OCI-LY7 (cell line): Measurements from ENCODE around the gene HECW1. TPM values are rescaled to one million over a fixed set of nuclear protein-coding genes. Genes with fewer than 3 reads are reported as not detected.

Experiments used
- BruUV-seq: library from RNA; stranded (reverse); fragments of 400-500 nt; replicated peaks from 2 replicates; lab custom pipeline; 2021; lab: Mats Ljungman, UMichigan
- CTCF ChIA-PET: fragments of 300-600 bp; sonication (Branson Sonifier 250); formaldehyde crosslinking; loops from one replicate; lab custom pipeline; 2022; ENCODE audit warnings: antibody characterized with exemption; ENCODE audit not compliant: unreplicated experiment; lab: Charles Lee
- POLR2A ChIA-PET: fragments of 300-600 bp; sonication (Branson Sonifier 250); formaldehyde crosslinking; loops from one replicate; lab custom pipeline; 2022; ENCODE audit warnings: antibody characterized with exemption; lab: Charles Lee
- DNase-seq: peaks from one replicate; pipeline ENCODE4 v3.0.0-alpha.2; 2015; ENCODE audit warnings: low spot score
- H2AFZ ChIP-seq: fragments of 200-600 bp; sonication (generic), shearing (Covaris generic); 2 replicates; pipeline ENCODE4 v1.6.1; 2014; ENCODE audit warnings: mild to moderate bottlenecking, antibody characterized with exemption, low read length, moderate library complexity
- H3K27ac ChIP-seq: fragments of 200-600 bp; sonication (generic); 2 replicates; pipeline ENCODE4 v1.5.1; 2014; ENCODE audit warnings: mixed run types, low read depth, mild to moderate bottlenecking, moderate library complexity, low read length, inconsistent platforms; ENCODE audit not compliant: poor library complexity, severe bottlenecking
- H3K36me3 ChIP-seq: fragments of 200-600 bp; sonication (generic); 2 replicates; pipeline ENCODE4 v1.6.1; 2014; ENCODE audit warnings: mild to moderate bottlenecking, antibody characterized with exemption, low read length, moderate library complexity, mixed read lengths; ENCODE audit not compliant: insufficient read depth
- H3K4me1 ChIP-seq: fragments of 200-600 bp; sonication (generic); 2 replicates; pipeline ENCODE4 v1.5.1; 2014; ENCODE audit warnings: mild to moderate bottlenecking, low read length; ENCODE audit not compliant: insufficient read depth, poor library complexity, severe bottlenecking
- H3K4me2 ChIP-seq: fragments of 200-600 bp; sonication (generic); 2 replicates; pipeline ENCODE4 v1.6.1; 2014; ENCODE audit warnings: mild to moderate bottlenecking, low read length
- H3K4me3 ChIP-seq: fragments of 200-600 bp; sonication (generic); 2 replicates; pipeline ENCODE4 v1.5.1; 2014; ENCODE audit warnings: mild to moderate bottlenecking, low read depth, low read length; ENCODE audit not compliant: poor library complexity, severe bottlenecking
- H3K79me2 ChIP-seq: fragments of 200-600 bp; sonication (generic); 2 replicates; pipeline ENCODE4 v1.6.1; 2016; ENCODE audit warnings: low read depth, mild to moderate bottlenecking, low read length, moderate library complexity, mixed read lengths; ENCODE audit not compliant: insufficient read depth
- H3K9me2 ChIP-seq: fragments of 200-600 bp; sonication (generic); 2 replicates; pipeline ENCODE4 v1.6.1; 2016; ENCODE audit warnings: mild to moderate bottlenecking, low read length, mixed read lengths; ENCODE audit not compliant: insufficient read depth
- H3K9me3 ChIP-seq: fragments of 200-600 bp; sonication (generic); 2 replicates; pipeline ENCODE4 v1.6.1; 2014; ENCODE audit warnings: mild to moderate bottlenecking, mixed run types, low read length, mixed read lengths
- H4K20me1 ChIP-seq: fragments of 200-600 bp; sonication (generic); 2 replicates; pipeline ENCODE4 v1.6.1; 2014; ENCODE audit warnings: mild to moderate bottlenecking, antibody characterized with exemption, low read length, moderate library complexity, mixed read lengths; ENCODE audit not compliant: insufficient read depth
- EZH2phosphoT487 ChIP-seq: fragments of 200-600 bp; sonication (generic); IDR thresholded peaks from 2 replicates; pipeline ENCODE4 v1.6.1; 2018; ENCODE audit warnings: low read depth, borderline replicate concordance, mild to moderate bottlenecking, mixed run types, antibody characterized with exemption, low read length, moderate library complexity, mixed read lengths
- intact Hi-C: fragments of 100-400 bp; cut with micrococcal nuclease; formaldehyde crosslinking; loops from one replicate; pipeline ENCODE4 v1.10.0; 2022; ENCODE audit not compliant: unreplicated experiment
- total RNA-seq, 2 experiments: library from RNA; depleted of rRNA in 1 of 2; stranded (reverse); fragments of >200 nt in 1 of 2; shearing (Covaris generic) in 1 of 2; gene quantifications; 2 replicates each; pipeline ENCODE4 v1.2.3, GENCODE V29; 2014 to 2022
- TF ChIP-seq, protein P1 (sequence below): fragments of 200-600 bp; sonication (generic); conservative IDR thresholded peaks from 2 replicates; pipeline ENCODE4 v1.5.1; 2014; ENCODE audit warnings: mild to moderate bottlenecking, antibody characterized with exemption, low read length, moderate library complexity, mixed read lengths

HECW1 gene
- total RNA-seq, 2 experiments from 2014 or later = 2.0 TPM

DNA sequence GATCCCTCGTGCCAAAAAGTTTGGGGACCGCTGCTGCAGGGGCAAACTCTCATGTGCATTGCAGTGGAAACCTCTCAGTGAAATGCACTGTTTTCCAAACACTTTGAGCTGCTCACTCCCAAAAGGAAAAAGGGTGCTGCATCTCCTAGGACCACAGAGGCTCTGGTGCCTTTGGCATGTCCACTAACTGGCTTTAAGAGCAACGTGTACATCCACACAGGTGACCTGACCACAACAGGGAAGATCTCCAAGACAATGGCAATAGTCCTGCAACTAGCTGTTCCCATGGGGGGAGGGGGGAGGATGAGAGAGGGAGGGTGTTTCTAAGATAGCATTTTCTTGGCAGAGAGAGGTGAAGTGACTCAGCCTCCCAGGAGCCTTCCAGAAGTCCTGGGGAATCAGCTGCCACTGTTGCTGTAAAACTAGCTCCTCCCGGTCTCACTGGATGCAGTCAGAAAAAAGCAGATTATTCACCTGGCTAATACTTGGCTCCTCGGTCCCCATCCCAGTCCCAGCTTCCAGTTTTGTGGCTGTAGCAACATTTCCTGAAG is 181.7 kb downstream of the HECW1 start:
- no peaks in the 10 kb centered on the region for H3K79me2 ChIP-seq
- H3K4me1 ChIP-seq = no peaks in the 10 kb centered on the region
- no TSS peak for BruUV-seq
- intact Hi-C loops = no loop called here
- no peaks in the 10 kb centered on the region for H3K36me3 ChIP-seq
- no peak for DNase-seq
- H4K20me1 ChIP-seq = no peaks in the 10 kb centered on the region
- no peak overlapping the region for H3K4me3 ChIP-seq
- H2AFZ ChIP-seq = no peak overlapping the region
- H3K9me3 ChIP-seq = peaks cover 10% of the 10 kb centered on the region; the same call in 1 of the 2 replicates
- TF ChIP-seq, protein P1, sequence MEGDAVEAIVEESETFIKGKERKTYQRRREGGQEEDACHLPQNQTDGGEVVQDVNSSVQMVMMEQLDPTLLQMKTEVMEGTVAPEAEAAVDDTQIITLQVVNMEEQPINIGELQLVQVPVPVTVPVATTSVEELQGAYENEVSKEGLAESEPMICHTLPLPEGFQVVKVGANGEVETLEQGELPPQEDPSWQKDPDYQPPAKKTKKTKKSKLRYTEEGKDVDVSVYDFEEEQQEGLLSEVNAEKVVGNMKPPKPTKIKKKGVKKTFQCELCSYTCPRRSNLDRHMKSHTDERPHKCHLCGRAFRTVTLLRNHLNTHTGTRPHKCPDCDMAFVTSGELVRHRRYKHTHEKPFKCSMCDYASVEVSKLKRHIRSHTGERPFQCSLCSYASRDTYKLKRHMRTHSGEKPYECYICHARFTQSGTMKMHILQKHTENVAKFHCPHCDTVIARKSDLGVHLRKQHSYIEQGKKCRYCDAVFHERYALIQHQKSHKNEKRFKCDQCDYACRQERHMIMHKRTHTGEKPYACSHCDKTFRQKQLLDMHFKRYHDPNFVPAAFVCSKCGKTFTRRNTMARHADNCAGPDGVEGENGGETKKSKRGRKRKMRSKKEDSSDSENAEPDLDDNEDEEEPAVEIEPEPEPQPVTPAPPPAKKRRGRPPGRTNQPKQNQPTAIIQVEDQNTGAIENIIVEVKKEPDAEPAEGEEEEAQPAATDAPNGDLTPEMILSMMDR = no peak
- TF ChIP-seq EZH2phosphoT487 = no peak
- CTCF ChIA-PET = no interaction called here
- H3K4me2 ChIP-seq = no peak overlapping the region
- H3K27ac ChIP-seq = no peak overlapping the region
- no peaks in the 10 kb centered on the region for H3K9me2 ChIP-seq
- POLR2A ChIA-PET = no interaction called here

DNA sequence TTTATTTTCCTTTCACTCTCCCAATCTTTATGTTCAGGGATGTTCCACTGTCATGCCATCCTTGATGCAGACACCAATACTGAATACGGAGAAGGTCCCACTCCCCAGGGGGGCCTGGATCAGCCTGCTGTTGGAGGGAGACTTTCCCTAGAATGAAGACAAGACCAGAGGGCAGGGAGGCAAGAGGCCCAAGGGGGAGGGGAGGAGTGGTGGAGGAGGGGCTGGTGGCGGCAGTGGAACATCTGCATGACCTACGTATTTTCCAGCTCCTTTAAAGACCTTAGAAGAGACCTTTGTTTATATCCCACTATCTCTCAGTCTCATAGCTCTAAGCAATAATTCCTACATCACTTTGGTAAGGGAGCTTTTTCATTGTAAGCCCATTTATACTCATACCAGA is 183.0 kb downstream of the HECW1 start:
- no peak overlapping the region for H2AFZ ChIP-seq
- H3K9me2 ChIP-seq = no peaks in the 10 kb centered on the region
- CTCF ChIA-PET = no interaction called here
- no peaks in the 10 kb centered on the region for H3K36me3 ChIP-seq
- H3K4me2 ChIP-seq = no peak overlapping the region
- H3K4me1 ChIP-seq = no peaks in the 10 kb centered on the region
- BruUV-seq = no TSS peak
- intact Hi-C loops = no loop called here
- no peaks in the 10 kb centered on the region for H3K79me2 ChIP-seq
- peaks cover 10% of the 10 kb centered on the region; the same call in 1 of the 2 replicates for H3K9me3 ChIP-seq
- H3K27ac ChIP-seq = no peak overlapping the region
- TF ChIP-seq, protein P1 = no peak
- no peak for TF ChIP-seq EZH2phosphoT487
- H4K20me1 ChIP-seq = no peaks in the 10 kb centered on the region
- DNase-seq = no peak
- POLR2A ChIA-PET = interaction anchor here (1.3 kb wide), 1 partner anchor 10 kb away, joined by 9 read pairs; no protein-coding TSS in a partner anchor
- no peak overlapping the region for H3K4me3 ChIP-seq

DNA sequence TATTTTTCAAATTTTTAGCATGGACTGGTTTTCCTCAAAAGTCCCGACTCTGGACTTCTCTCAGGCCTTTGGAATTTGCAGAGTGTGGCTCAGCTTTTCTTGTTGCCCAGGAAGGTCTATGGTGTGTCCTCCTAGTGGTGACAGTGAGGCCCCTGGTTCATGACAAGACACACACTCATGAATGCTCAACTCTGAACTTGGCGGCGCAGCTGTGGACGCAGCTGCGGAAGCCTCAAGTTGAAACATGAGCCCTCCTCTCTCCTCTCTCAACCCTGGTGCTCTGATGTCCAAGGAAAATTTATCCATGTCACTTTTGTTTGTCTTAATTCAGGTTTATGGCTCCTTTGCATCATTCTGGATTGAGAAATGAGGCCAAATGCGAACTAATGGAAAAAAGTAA is 183.9 kb downstream of the HECW1 start:
- Histone ChIP-seq H3K79me2 (no peaks in the 10 kb centered on the region), H3K9me3 (peaks cover 4% of the 10 kb centered on the region; the same call in 1 of the 2 replicates), H3K4me2 (no peak overlapping the region), H3K27ac (no peak overlapping the region), H2AFZ (no peak overlapping the region), H4K20me1 (no peaks in the 10 kb centered on the region), H3K4me3 (no peak overlapping the region), H3K4me1 (no peaks in the 10 kb centered on the region), H3K36me3 (no peaks in the 10 kb centered on the region), H3K9me2 (no peaks in the 10 kb centered on the region)
- TF ChIP-seq EZH2phosphoT487 = no peak
- TF ChIP-seq, protein P1 = 0 out of 2 replicates have a peak, but pooled peaks have one; percentile 26
- BruUV-seq = no TSS peak
- ChIA-PET POLR2A (no interaction called here), CTCF (no interaction called here)
- DNase-seq = no peak
- intact Hi-C loops = no loop called here
